NCI-H187 (cell line): ENCODE results near the gene NANOG.
"Not testable (repeated sequence)": the region's sequence is repeated elsewhere in the genome, so short reads cannot be mapped to it uniquely, and the experiment has no call there.

Source experiments
- DNase-seq, 2 experiments: peaks; one replicate each; lab custom pipeline; 2025; lab: John Stamatoyannopoulos, UW

The NANOG gene

DNA sequence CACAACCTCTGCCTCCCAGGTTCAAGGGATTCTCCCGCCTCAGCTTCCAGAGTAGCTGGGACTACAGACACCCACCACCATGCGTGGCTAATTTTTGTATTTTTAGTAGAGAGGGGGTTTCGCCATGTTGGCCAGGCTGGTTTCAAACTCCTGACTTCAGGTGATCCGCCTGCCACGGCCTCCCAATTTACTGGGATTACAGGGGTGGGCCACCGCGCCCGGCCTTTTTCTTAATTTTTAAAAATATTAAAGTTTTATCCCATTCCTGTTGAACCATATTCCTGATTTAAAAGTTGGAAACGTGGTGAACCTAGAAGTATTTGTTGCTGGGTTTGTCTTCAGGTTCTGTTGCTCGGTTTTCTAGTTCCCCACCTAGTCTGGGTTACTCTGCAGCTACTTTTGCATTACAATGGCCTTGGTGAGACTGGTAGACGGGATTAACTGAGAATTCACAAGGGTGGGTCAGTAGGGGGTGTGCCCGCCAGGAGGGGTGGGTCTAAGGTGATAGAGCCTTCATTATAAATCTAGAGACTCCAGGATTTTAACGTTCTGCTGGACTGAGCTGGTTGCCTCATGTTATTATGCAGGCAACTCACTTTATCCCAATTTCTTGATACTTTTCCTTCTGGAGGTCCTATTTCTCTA is at the start of gene NANOG:
Gene NANOG, plus strand, starts transcription at position 519 of the 645 bp plus-strand sequence. CDS start 213 bp downstream, outside the sequence.
- DNase-seq = not testable (repeated sequence)

DNA sequence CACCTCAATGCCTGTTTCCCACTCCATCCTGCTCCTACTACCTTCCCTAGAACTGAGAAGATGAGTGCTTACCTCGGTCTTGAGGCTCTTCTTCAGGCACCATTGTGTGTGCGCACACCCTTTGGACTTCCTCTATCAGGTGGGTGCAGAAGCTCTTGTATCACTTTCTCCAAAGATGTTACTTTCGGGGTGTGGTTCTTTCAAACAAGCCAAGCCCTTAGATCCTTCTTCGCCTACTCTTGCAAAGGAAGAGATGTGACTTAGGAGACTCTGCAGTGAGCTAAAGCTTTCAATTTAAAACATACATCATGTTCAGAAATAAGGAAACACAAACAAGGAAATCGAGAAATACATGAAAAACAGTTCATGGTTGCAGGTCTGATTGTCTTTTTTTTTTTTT is 42.0 kb upstream of the NANOG start, which contains the start of gene CLEC4C:
Gene CLEC4C, minus strand, starts transcription at position 130 of the 400 bp plus-strand sequence. Its CDS starts 27 bp downstream, at position 103.
- DNase-seq = no peak

DNA sequence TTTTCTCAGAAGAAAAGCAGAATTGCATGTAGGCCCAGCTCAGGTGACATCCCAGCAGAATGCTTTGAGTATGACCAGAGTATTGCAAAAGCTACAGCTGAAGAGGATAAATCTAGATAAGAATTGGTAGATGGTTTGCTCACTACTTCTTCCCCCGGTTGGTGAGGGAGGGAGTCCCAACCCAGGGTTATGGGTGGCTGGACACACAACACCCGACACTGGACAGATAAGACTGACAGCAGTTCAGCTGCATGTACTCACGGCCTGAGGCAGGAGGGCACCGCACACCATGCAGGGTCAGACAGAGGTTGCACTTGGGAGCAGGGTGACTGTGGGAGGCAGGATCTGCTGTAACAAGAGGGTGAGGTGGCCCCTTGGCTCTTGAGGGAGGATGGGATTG is 40.4 kb upstream of the NANOG start:
- no peak for DNase-seq

DNA sequence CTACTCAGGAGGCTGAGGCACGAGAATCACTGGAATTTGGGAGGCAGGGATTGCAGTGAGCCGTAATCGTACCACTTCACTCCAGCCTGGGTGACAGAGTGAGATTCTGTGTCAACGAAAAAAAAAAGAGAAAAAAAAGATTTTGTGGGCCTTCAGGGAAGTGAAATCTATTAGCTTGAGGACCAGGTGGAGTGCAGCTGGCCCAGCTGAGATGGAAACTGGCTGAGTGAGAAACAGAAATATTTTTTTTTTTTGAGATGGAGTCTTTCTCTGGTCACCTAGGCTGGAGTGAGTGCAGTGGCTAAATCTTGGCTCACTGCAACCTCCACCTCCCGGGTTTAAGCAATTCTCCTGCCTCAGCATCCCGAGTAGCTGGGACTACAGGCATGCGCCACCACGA is 39.8 kb upstream of the NANOG start:
- no peak for DNase-seq

DNA sequence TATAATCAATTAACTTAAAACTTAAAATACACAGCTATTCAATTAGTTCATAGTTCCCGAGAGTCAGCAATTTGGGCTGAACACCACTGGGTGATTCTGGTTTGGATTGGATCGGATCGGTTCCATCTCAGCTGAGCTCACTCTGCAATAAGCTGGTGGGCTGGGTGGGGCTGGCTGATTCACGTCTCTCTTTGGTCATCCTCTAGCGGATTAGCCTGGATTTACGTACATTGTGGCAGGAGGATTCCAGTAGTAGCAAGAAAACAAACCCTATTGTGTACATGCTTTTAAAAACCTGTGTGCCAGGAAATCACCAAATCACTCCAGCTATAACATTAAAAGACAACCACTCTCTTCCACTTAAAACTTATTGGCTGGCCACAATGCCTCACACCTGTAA is 38.9 kb upstream of the NANOG start:
- DNase-seq = no peak

DNA sequence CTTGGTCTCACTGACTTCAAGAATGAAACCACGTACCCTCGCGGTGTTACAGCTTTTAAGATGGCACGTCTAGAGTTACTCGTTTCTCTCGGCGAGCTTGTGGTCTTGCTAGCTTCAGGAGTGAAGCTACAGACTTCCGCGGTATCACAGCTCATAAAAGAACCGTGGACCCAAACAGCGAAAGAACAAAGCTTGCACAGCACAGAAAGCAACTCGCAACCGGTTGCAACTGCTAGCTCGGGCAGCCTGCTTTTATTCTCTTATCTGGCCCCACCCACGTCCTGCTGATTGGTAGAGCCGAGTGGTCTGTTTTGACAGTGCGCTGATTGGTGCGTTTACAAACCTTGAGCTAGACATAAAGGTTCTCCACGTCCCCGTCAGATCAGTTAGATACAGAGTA is 37.8 kb upstream of the NANOG start:
- no peak for DNase-seq

DNA sequence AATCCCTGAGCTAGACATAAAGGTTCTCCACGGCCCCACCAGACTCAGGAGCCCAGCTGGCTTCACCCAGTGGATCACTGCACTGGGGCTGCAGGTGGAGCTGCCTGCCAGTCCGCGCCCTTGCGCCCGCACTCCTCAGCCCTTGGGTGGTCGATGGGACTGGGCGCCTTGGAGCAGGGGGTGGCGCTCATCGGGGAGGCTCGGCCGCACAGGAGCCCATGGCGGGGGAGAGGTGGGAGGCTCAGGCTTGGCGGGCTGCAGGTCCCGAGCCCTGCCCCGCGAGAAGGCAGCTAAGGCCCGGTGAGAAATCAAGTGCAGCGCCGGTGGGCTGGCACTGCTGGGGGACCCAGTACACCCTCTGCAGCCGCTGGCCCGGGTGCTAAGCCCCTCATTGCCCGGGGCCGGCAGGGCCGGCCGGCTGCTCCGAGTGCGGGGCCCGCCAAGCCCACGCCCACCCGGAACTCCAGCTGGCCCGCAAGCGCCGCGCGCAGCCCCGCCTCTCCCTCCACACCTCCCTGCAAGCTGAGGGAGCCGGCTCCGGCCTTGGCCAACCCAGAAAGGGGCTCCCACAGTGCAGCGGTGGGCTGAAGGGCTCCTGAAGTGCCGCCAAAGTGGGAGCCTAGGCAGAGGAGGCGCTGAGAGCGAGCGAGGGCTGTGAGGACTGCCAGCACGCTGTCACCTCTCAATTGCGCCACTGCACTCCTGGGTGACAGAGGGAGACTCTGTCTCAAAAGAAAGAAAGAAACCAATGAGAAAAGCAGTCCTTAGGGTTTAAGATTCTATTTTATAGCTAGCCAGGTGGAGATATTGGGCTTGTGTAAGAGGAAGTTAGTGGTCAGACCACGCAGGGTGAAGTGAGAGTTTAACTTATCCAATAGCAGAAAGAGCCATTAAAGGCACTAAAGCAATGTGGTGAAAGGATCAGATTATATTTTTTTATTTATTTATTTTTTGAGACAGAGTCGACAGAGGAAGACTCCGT is 37.0 kb upstream of the NANOG start:
- DNase-seq = not testable (repeated sequence)

DNA sequence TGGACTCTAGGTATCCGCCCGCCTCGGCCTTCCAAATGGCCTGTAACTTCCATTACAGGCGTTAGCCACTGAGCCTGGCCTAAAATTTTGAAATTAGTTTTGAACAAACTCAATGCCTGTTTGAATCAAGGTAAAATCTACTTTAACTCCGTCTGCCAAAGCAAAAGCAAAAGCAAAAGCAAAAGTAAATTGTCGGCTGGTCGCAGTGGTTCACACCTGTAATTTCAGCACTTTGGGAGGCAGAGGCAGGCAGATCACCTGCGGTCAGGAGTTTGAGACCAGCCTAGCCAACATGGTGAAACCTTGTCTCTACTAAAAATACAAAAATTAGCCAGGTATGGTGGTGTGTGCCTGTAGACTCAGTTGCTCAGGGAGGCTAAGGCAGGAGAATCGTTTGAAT is 33.5 kb upstream of the NANOG start:
- not testable (repeated sequence) for DNase-seq

DNA sequence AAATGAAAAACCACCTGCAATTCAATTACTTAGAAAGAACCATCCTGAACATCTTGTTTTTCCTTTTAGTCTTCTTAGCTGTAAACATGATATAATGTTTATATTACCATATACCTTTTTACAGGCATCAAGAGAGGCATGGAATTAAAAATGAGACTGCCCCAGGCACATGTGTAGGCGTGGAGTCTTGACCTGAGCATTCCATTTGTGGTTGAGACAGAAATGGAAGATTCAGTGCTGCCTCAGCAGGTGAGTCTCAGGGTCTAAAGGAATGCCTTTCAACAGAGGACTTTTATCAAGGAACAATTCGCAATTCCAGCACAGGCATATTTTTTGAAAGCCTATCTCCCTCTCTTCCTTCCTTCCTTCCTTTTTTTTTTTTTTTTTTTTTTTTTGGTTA is 32.2 kb upstream of the NANOG start:
- DNase-seq = no peak

DNA sequence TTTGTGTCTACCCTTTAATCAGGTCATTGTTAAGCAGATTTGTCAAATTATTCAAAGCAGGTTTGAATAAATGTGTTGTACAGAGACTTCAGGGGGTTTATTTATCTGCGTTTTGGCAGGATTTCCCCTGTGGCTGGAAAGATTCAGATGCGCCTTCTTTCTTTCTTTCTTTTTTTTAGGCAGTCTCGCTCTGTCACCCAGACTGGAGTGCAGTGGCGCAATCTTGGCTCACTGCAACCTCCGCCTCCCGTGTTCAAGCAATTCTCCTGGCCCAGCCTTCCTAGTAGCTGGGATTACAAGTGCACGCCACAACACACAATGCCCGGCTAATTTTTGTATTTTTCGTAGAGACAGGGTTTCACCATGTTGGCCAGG is 30.4 kb upstream of the NANOG start:
- DNase-seq = no peak

DNA sequence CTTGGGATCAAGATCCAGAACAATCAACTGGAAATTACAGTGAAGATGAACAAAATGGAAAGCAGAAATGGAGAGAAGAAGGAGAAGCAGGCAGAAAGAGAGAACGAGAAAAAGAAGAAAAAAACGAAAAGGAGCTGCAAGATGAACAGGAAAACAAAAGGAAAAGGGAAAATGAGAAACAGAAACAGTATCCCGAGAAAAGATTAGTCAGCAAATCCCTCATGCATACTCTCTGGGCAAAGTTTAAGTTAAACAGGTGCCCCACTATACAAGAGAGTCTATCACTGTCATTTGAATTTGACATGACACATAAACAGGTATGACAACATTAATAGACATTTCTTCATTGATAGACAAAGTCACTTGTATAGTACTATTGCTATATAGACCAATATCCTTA is 19.2 kb upstream of the NANOG start:
- DNase-seq = no peak

DNA sequence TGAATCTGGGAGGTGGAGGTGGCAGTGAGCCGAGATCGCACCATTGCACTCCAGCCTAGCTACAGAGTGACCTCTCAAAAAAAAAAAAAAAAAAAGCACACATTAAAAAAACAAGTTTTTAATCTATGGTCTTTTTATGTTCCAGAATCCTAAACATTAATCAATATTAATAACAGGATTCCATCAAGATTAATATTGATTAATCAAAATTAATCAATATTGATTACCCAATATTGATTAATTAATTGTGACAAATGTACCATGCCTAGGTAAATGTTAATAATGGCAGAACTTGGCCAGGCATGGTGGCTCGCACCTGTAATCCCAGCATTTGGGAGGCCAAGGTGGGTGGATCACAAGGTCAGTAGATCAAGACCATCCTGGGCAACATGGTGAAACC is 7.9 kb upstream of the NANOG start:
- DNase-seq = no peak

DNA sequence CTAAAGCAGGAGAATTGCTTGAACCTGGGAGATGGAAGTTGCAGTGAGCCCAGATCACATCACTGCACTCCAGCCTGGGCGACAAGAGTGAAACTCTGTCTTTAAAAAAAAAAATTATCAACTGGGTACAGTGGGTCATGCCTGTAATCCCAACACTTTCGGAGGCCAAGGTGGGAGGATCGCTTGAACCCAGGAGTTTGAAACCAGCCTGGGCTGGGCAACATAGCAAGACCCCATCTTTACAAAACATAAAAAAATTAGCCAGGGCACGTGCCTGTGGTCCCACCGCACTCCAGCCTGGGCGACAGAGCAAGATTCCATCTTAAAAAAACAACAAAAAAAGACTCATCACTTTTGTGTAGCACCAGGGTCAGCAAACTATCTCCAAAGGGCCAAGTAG is 7.1 kb upstream of the NANOG start:
- DNase-seq = no peak

DNA sequence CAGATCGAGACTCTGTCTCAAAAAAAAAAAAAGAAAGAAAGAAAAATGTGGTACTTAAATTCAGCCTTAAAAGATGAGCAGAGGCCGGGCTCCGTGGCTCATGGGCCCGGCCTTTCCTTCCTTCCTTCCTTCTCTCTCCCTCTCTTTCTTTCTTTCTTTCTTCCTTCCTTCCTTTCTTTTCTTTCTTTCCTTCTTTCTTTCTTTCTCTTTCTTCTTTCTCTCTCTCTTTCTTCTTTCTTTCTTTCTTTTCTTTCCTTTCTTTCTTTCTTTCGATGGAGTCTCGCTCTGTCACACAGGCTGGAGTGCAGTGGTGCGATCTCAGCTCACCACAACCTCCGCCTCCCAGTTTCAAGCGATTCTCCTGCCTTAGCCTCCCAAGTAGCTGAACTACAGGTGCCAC is 5.8 kb upstream of the NANOG start:
- not testable (repeated sequence) for DNase-seq

DNA sequence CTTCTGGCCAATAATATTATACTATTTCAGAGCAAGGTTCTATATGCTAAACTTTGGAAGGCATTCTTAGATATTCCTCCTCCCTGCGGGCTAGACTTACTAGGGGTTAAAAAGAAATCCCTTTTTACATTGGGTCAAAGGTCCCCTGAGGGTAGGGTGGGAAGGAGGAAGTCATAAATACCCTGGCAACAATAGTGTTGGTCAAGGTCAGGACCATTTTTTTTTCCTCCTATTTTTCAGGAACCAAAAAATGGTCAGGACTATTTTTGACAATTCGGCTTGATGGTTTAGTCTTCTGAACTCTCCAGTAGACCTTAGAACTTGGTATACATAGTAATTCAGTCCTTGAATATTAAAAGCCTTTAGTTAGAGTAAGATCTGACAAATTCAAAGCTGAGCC is 4.5 kb upstream of the NANOG start:
- DNase-seq = no peak

DNA sequence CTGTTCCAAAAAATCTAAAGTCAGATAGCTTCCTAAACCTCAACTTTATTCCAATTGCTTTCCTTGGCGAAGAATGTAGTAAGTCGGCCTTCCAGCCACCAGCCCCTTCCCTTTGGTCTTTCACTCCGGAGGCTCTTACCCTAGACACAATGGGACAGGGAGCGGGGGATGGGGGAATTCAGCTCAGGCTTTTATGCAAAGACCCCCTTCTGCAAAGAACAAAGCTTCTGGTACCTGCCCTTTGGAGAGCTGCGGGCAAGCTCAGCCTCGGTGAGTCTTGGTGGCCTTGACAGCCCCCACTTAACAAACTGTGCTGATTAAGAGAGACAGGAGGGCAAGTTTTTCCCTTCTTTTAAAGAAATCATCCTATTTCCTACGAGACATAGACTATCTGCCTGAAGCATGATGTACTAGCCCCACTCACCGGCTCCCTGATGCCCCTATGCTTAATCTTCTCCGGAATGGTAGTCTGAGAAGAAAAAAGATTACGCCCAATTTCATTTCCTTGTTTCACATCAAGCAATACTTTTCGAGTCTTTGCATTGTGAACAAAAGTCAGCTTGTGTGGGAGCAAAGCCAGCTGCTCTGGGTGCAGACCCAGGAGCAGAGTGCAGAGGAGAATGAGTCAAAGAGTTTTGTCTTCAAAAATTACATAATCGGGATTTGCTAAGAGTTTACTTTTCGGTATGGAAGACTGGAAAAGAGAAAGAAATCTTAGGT is 1.5 kb upstream of the NANOG start:
- DNase-seq = no peak

DNA sequence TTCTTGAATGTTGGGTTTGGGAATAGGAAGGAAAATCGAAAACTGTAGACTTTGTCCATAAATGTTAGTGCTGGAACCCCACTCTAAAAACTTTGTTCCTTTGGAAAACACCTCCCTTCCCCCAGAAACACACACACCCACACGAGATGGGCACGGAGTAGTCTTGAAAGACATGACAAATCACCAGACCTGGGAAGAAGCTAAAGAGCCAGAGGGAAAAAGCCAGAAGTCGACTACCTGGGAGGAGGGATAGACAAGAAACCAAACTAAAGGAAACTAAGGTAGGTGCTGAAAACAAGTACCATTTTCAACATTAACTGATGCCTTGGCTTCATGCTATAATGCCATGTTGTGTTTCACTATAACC is 925 bp upstream of the NANOG start:
- no peak for DNase-seq

DNA sequence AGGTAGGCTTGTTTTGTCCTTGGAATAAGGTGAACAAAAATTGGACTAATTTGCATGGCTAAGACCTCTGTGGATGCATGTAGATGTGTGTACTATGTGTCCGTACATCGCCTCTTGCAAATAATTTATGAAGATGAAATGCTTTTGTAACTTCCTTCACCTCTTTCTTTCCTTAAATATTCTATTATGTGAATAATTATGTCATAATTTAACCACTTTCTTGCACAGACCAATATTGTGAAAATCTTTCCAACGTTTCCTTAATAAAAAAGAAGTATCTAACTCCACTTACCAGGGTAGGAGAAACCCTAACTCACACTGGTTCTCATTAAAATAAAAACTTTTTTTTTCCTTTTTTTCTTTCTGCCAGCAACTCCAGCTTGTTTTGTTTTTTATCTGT is 4.0 kb downstream of the NANOG start:
- no peak for DNase-seq

DNA sequence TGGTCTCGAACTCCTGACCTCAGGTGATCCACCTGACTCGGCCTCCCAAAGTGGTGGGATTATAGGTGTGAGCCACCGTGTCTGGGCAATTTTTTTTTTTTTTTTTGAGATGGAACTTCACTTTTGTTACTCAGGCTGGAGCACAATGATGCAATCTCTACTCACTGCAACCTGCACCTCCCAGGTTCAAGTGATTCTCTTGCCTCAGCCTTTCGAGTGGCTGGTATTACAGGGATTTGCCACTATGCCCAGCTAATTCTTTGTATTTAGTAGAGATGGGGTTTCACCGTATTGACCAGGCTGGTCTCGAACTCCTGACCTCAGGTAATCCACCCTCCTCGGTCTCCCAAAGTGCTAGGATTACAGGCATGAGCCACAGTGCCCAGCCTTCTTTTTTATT is 8.1 kb downstream of the NANOG start:
- not testable (repeated sequence) for DNase-seq

DNA sequence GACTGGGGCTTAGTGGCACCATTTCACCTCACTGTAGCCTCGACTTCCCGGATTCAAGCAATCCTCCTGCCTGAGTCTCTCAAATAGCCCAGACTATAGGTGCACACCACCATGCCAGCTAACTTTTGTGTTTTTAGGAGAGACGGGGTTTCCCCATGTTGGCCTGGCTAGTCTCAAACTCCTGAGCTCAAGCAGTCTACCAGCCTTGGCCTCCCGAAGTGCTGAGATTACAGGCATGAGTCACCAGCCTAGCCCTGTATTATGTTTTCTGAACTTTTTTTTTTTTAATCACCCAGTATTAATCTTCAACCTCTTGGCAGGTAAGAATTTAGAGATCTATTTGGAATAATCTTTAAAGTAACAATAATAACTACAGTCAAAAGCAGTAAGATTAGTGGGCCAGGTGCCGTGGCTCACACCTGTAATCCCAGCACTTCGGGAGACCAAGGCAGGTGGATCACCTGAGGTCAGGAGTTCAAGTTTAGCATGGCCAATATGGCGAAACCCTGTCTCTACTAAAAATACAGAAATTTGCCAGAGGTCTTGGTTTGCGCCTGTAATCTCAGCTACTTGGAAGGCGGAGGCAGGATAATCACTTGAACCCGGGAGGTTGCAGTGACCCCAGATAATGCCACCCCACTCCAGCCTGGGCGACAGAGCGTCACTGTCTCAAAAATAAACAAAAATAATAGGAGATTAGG is 8.6 kb downstream of the NANOG start:
- DNase-seq = no peak

DNA sequence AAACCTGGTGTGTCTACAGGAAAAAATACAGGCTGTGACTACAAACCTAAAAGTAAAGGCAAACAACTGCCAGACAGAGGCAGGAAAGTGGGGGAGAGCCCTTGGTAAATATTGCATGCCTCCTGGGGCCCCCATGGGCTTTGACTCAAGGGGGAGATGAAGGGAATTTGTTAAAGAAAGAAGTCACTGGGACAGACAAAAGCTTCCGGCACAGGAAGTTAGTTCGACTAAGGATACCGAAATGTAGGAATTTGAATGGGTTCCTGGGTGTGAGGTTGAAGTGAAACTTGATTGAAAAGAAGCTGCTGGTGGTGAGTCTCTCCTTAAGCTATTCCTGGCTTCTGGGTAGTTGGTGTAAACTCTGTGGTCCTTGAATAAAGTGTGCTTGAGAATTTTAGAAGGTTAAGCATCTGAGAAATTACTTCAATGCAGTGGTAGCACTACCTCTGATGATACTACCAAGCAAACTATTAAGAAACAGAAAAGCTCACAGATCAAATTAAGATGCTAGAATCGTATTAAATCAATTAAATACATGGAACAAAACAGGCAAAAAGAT is 9.6 kb downstream of the NANOG start:
- DNase-seq = not testable (repeated sequence)

DNA sequence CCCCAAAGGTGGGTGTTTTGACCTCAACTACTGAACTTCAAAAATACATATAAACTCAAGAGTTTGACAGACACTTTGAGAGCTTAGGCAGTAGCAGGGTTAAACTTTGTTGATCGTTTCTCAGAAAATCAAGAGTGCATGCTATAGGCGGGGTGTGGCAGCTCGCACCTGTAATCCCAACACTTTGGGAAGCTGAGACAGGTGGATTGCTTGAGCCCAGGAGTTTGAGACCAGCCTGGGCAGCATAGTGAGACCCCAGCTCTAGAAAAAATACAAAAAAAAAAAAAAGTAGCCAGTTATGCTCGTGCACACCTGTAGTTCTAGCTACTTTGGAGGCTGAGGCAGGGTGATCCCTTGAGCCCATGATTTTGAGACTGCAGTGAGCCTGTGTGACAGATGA is 12.3 kb downstream of the NANOG start:
- no peak for DNase-seq
